Jurkat, Clone E6-1 (cell line): Measurements from ENCODE around the gene APBB1IP.
"Not testable (repeated sequence)": the region's sequence is repeated elsewhere in the genome, so short reads cannot be mapped to it uniquely, and the experiment has no call there.

Experiments
- DNase-seq: peaks from one replicate; pipeline ENCODE4 v3.0.0-alpha.2; 2011; ENCODE audit warnings: low read depth, low spot score
- H3K4me3 ChIP-seq: 2 replicates; pipeline ENCODE4 v1.5.1; 2011; ENCODE audit warnings: mild to moderate bottlenecking, low read length, control low read depth, moderate library complexity

APBB1IP gene

GRCh38 chr10:26439406-26440087 lies 1.4 kb downstream of the APBB1IP start:
- DNase-seq: no peak

DNA sequence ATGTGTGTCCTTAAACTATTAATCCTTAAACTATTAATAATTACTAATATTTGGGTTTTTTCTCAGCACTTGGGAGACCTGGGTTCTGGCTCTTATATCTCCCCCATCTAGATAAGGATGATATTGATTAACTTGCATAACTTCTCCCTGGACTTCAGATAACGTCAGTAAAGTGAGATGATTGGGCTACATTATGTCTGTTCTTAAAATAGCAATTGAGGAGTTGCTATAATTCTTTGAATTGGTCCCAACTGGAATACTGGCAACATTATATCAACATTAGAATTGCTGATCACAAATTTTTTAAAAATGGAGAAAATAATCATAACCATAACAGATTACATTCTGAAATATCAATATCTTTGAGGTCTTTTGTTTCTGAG lies 1.9 kb downstream of the APBB1IP start:
- H3K4me3 ChIP-seq: peak overlapping the region; percentile 86
- no peak for DNase-seq

More at GRCh38 chr10:26439406-26440087, 1.4 kb downstream of the APBB1IP start:
- peak overlapping the region; percentile 86 for H3K4me3 ChIP-seq

DNA sequence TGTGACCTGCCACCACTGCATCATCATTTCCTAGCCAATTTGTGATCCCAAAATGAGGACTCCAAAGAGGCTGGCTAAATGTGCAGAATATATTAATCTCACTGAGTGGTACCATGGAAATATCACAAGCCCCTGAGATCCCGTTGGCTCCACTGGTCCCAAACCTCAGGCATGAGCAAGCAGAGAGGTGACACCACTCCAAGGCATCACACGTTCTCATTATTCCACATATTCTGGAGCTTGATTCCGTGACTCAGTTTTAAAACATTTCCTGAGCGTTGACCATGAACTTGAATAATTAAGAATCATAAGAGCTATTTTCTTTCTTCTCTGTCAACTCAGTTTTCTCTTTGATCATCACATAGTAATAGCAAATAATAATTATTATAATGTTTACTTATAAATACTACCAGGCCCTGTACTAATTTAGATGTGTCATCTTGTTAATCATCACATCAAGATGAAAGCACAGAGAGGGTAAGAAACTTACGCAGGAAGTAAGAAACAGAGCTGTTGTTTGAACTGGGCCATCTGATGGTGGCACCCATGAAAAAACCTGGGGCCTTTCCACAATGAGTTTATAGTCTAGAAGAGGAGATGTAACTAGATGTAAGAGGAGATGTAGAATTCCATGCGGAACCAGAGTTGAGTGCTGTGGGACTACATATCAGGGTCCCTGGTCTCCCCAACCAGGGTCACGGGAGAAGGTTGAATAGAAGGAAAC lies 3.5 kb downstream of the APBB1IP start:
- peak overlapping the region; percentile 86 for H3K4me3 ChIP-seq
- peak; percentile 57 for DNase-seq

DNA sequence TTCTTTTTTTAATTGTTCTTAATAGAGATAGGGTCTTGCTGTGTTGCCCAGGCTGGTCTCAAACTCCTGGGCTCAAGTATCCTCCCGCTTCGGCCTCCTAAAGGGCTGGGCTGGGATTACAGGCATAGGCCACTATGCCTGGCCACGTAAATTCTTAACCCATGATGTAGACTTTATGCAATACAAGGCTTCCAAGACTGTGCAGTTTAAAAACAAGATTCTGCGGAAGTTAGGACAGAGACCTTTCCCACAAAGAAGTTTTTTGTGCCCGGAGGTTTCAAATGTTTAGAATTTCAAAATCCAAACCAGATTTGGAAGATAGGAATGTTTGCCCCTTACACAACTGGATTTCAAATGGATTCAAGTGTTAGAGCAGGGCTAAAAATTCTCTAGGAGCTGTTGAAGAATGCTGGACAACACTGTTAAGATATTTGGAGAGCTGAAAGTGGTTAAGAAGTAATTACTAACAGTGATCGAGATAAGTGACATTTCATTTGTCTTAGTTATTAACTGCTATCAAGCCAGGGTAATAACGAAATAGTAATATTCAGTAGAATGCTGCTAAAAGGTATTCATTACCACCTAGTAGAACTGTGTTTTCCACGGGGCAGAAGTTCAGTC lies 7.4 kb downstream of the APBB1IP start:
- H3K4me3 ChIP-seq: no peak overlapping the region
- no peak for DNase-seq

GRCh38 chr10:26446258-26446657 lies 8.1 kb downstream of the APBB1IP start:
- DNase-seq: no peak
- no peak overlapping the region for H3K4me3 ChIP-seq

- H3K4me3 ChIP-seq: peak overlapping the region; percentile 43
These were observed 10.2 kb downstream of the APBB1IP start for GRCh38 chr10:26448292-26448691.

DNA sequence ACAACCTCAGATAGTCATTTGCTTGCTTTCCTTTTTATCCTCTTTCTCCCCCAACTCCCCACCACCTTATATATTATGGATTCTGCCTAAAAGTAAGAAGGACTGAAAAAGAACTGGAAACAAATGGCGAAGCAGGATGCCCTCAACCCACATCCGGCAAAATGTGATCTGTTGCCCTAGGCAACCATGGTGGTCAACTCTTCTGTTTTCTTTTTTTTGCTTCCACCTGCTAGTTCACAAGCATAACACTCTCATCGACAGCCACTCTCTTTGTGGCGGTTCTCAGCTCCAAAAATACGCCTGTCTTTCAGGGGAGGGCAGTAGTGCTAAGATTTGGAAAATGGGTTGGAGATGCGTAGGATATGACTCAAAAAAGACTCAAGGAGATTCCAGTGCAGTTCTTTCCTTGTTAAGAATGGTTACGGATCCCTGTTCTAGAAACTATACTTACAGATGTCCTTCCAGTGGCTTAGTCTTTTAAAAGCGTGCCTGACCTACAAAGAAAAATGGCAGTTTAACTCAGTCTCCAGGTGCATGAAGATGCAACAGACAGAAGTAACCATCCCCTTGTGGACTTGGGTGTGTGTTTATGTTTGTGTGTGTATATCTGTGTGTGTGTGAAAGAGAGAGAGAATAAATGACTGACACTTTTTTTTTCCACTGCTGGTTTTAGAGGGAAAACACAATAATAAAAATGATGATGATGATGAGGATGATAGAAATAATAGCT lies 10.7 kb downstream of the APBB1IP start:
- DNase-seq: peak; percentile 98

More at GRCh38 chr10:26448292-26448691, 10.2 kb downstream of the APBB1IP start:
- DNase-seq: no peak

DNA sequence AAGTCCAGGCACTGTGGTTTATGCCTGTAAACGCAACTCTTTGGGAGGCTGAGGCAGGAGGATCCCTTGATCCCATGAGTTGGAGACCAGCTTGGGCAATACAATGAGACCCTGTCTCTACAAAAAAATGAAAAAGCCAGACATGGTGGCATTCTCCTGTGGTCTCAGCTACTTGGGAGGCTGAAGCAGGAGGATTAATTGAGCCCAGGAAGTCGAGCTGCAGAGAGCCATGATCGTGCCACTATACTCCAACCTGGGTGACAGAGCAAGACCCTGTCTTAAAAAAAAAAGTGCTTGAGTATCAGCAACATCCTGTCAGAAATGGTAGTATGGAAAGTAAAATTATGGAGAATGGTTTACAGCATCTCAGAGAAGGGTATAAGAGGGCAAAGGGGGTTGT lies 11.6 kb downstream of the APBB1IP start:
- no peak overlapping the region; the same call in 1 of the 2 replicates for H3K4me3 ChIP-seq
- no peak for DNase-seq

More for the DNA sequence above, 10.7 kb downstream of the APBB1IP start:
- peak overlapping the region; percentile 43 for H3K4me3 ChIP-seq

GRCh38 chr10:26451903-26452302 lies 13.8 kb downstream of the APBB1IP start:
- no peak for DNase-seq
- no peak overlapping the region for H3K4me3 ChIP-seq

DNA sequence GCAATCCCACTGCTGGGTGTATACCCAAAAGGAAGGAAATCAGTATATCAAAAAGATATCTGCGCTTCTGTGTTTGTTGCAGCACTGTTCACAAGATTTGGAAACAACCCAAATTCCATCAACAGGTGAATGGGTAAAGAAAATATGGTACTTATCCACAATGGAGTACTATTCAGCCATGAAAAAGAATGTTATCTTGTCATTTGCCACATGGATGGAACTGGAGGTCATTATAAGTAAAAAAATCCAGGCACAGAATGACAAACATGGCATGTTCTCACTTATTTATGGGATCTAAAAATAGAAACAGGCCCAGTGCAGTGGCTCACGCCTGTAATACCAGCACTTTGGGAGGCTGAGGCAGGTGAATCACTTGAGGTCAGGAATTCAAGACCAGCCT lies 15.7 kb downstream of the APBB1IP start:
- DNase-seq: no peak
- no peak overlapping the region for H3K4me3 ChIP-seq

DNA sequence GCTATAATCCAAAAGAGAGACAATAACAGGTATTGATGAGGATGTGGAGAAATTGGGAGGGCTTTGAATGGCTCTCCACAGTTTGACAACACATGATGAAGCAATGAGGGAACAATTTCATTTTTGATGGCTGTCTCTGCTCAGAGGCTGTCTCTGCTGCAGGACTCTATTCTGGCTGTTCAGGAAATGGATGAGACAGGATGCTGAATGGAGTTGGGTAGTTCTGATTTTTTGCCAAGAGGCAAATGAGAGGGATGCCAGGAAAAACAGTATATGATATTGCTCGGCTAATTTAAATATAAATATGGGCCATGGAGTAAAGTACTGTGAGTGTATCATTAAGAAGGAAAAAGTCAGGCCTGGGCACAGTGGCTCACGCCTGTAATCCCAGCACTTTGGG lies 16.8 kb downstream of the APBB1IP start:
- H3K4me3 ChIP-seq: no peak overlapping the region
- no peak for DNase-seq

DNA sequence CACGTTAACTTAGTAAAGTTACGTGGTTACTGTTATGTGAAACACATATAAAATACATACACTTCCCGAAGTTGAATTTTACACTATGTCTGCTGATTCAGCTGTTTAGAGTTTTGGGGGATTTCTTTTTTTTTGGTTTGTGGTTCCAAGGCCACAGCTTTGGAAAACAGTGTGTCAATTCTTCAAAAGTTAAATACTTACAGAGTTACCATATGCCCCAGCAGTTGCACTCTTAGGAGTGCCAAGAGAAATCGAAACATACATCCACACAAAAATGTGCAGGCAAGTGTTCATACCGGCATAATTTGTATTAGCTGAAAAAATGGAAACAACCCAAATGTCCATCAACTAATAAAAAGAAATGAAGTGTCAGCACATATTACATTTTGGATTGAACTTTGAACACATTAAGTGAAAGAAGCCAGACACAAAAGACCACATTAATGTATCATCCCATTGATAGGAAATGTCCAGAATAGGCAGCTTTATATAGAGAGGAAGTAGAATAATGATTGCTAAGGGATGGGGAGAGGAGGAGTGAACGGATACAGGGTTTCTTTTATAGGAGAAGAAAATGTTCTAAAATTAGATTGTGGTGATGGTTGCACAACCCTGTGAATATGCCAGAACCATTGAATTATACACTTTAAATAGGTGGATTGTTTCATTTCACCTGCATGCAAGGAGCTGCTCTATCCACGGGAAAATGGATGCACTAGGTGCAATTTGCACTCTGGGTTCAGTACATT lies 17.6 kb downstream of the APBB1IP start:
- no peak for DNase-seq
- H3K4me3 ChIP-seq: no peak overlapping the region

DNA sequence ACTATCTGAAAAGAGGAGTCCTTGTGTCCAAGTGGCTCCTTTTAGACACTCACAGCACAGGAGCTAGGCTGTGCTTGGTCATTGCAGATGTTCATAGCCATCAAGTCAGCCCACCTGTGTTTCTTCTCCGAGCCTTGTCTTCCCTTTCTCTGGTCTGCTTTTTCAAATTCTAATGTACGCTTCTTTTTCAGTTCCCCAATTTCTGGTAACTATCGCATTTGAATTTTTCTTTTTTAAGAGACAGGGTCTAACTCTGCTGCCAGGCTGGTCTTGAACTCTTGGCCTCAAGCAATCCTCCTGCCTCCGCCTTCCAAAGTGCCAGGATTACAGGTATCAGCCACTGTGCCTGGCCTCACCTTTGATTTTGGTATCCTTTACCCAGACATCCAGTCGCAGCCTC lies 18.9 kb downstream of the APBB1IP start:
- no peak for DNase-seq

GRCh38 chr10:26460736-26461135 lies 22.6 kb downstream of the APBB1IP start:
- H3K4me3 ChIP-seq: no peak overlapping the region
- DNase-seq: no peak

More for the DNA sequence above, 18.9 kb downstream of the APBB1IP start:
- no peak overlapping the region for H3K4me3 ChIP-seq

- no peak overlapping the region for H3K4me3 ChIP-seq
- no peak for DNase-seq
These were observed 25.8 kb downstream of the APBB1IP start for GRCh38 chr10:26463986-26464385.

GRCh38 chr10:26464632-26465280 lies 26.6 kb downstream of the APBB1IP start:
- no peak for DNase-seq

GRCh38 chr10:26466531-26466930 lies 28.4 kb downstream of the APBB1IP start:
- not testable (repeated sequence) for H3K4me3 ChIP-seq, DNase-seq

More at GRCh38 chr10:26464632-26465280, 26.6 kb downstream of the APBB1IP start:
- no peak overlapping the region for H3K4me3 ChIP-seq

DNA sequence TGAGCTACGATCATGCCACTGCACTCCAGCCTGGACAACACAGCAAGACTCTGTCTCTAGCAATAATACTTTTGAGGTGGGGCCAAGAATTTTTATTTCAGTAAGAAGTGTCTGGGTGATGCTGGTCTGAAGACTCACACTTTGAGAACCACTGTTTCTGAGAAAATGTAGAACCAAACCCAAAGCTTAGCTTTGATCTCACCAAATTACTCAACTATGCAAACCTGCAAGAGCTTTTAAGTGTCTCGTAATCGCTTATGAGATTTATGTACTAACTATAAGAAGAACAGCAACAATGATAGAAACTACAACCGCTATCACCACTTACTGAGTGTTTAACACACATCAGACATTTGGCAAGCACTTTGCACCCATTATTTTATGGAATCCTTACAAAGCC lies 29.5 kb downstream of the APBB1IP start:
- no peak overlapping the region for H3K4me3 ChIP-seq
- no peak for DNase-seq
